Liver (tissue), 9 donors: Measurements from ENCODE around the gene RGS3. TPM values are rescaled to one million over a fixed set of nuclear protein-coding genes. Genes with fewer than 3 reads are reported as not detected.

Experiments used
- DNase-seq: peaks from one replicate; pipeline ENCODE4 v3.0.0-alpha.2; 2017; ENCODE audit warnings: low spot score
- H3K27ac ChIP-seq, 2 donors: one replicate each; pipeline ENCODE4 v1.7.0; 2013; ENCODE audit warnings: inconsistent platforms in 2 of 2, low read length in 2 of 2, control low read depth in 1 of 2, low read depth in 1 of 2, mild to moderate bottlenecking in 1 of 2
- H3K27me3 ChIP-seq, 4 donors: one replicate each; pipeline versions ENCODE4 v1.6.1 to v1.7.0; 2013; ENCODE audit warnings: low read length in 3 of 4, inconsistent platforms in 1 of 4, mild to moderate bottlenecking in 1 of 4, moderate library complexity in 1 of 4; ENCODE audit not compliant: control insufficient read depth in 4 of 4, insufficient read depth in 4 of 4
- H3K36me3 ChIP-seq, 4 donors: one replicate each; pipeline versions ENCODE4 v1.6.1 to v1.7.0; 2013; ENCODE audit warnings: low read length in 3 of 4, mild to moderate bottlenecking in 3 of 4, low read depth in 1 of 4, moderate library complexity in 1 of 4; ENCODE audit not compliant: control insufficient read depth in 4 of 4, insufficient read depth in 3 of 4
- H3K4me1 ChIP-seq, 4 donors: one replicate each; pipeline versions ENCODE4 v1.6.1 to v1.7.0; 2013; ENCODE audit warnings: low read length in 3 of 4, mild to moderate bottlenecking in 3 of 4, moderate library complexity in 1 of 4; ENCODE audit not compliant: control insufficient read depth in 4 of 4, insufficient read depth in 4 of 4
- H3K4me3 ChIP-seq, 3 donors: one replicate each; pipeline versions ENCODE4 v1.6.1 to v1.7.0; 2013; ENCODE audit warnings: low read length in 3 of 3, control low read depth in 1 of 3, low read depth in 1 of 3, mild to moderate bottlenecking in 1 of 3
- H3K9ac ChIP-seq, 2 donors: one replicate each; pipeline ENCODE4 v1.7.0; 2013; ENCODE audit warnings: low read length in 2 of 2, mild to moderate bottlenecking in 2 of 2, moderate library complexity in 2 of 2, control low read depth in 1 of 2, low read depth in 1 of 2
- H3K9me3 ChIP-seq, 4 donors: one replicate each; pipeline versions ENCODE4 v1.6.1 to v1.7.0; 2013; ENCODE audit warnings: low read length in 3 of 4; ENCODE audit not compliant: control insufficient read depth in 4 of 4
- ATF3 ChIP-seq: IDR thresholded peaks from 2 replicates; pipeline ENCODE4 v1.6.1; 2016; ENCODE audit warnings: antibody characterized with exemption
- CTCF ChIP-seq: fragments of 150-350 bp; IDR thresholded peaks from 2 replicates; pipeline ENCODE4 v1.5.1; 2017; ENCODE audit warnings: improper control_type of control experiment, low read depth, low read length; ENCODE audit not compliant: missing input control
- EGR1 ChIP-seq, 2 donors: IDR thresholded peaks; 2 replicates each; pipeline ENCODE4 v1.6.1; 2016 to 2018; ENCODE audit warnings: antibody characterized with exemption in 2 of 2, low read depth in 2 of 2
- FOXA1 ChIP-seq: IDR thresholded peaks from 2 replicates; pipeline ENCODE4 v1.6.1; 2016; ENCODE audit warnings: antibody characterized with exemption
- FOXA2 ChIP-seq: IDR thresholded peaks from 2 replicates; pipeline ENCODE4 v1.6.1; 2016; ENCODE audit warnings: antibody characterized with exemption
- GABPA ChIP-seq, 2 donors: IDR thresholded peaks in 1 of 2; conservative IDR thresholded peaks in 1 of 2; 2 replicates each; pipeline ENCODE4 v1.6.1; 2016; ENCODE audit warnings: antibody characterized with exemption in 2 of 2, mild to moderate bottlenecking in 1 of 2, moderate library complexity in 1 of 2
- HNF4A ChIP-seq, 2 donors: conservative IDR thresholded peaks; 2 replicates each; pipeline ENCODE4 v1.6.1; 2016; ENCODE audit warnings: antibody characterized with exemption in 2 of 2, mild to moderate bottlenecking in 2 of 2
- HNF4G ChIP-seq: IDR thresholded peaks from 2 replicates; pipeline ENCODE4 v1.6.1; 2016; ENCODE audit warnings: antibody characterized with exemption
- JUND ChIP-seq, 2 donors: IDR thresholded peaks; 2 replicates each; pipeline ENCODE4 v1.6.1; 2016; ENCODE audit warnings: antibody characterized with exemption in 2 of 2
- MAX ChIP-seq: IDR thresholded peaks from 2 replicates; pipeline ENCODE4 v1.6.1; 2016; ENCODE audit warnings: antibody characterized with exemption
- NR2F2 ChIP-seq: IDR thresholded peaks from 2 replicates; pipeline ENCODE4 v1.6.1; 2016; ENCODE audit warnings: antibody characterized with exemption
- RAD21 ChIP-seq, 2 donors: IDR thresholded peaks; 2 replicates each; pipeline ENCODE4 v1.6.1; 2016; ENCODE audit warnings: antibody characterized with exemption in 2 of 2, mild to moderate bottlenecking in 2 of 2
- REST ChIP-seq: IDR thresholded peaks from 2 replicates; pipeline ENCODE4 v1.6.1; 2016; ENCODE audit warnings: antibody characterized with exemption, mild to moderate bottlenecking
- RXRA ChIP-seq, 2 donors: IDR thresholded peaks; 2 replicates each; pipeline ENCODE4 v1.6.1; 2017 to 2018; ENCODE audit warnings: antibody characterized with exemption in 2 of 2, mild to moderate bottlenecking in 1 of 2
- SP1 ChIP-seq: IDR thresholded peaks from 2 replicates; pipeline ENCODE4 v1.6.1; 2018; ENCODE audit warnings: antibody characterized with exemption, mild to moderate bottlenecking
- TAF1 ChIP-seq: conservative IDR thresholded peaks from 2 replicates; pipeline ENCODE4 v1.6.1; 2016; ENCODE audit warnings: antibody characterized with exemption, mild to moderate bottlenecking
- YY1 ChIP-seq: IDR thresholded peaks from 2 replicates; pipeline ENCODE4 v1.6.1; 2016; ENCODE audit warnings: antibody characterized with exemption, mild to moderate bottlenecking
- ZBTB33 ChIP-seq: IDR thresholded peaks from 2 replicates; pipeline ENCODE4 v1.6.1; 2016; ENCODE audit warnings: antibody characterized with exemption
- WGBS: extraction: QIAGEN DNeasy Blood & Tissue Kit; methylation state at CpG from one replicate; pipeline ENCODE4 v1.1.7; 2013; 5-methylcytosine and 5-hydroxymethylcytosine counted together
- polyA plus RNA-seq, 2 donors: library from polyadenylated mRNA; stranded (reverse) in 1 of 2; unstranded in 1 of 2; fragments of 200-250 nt in 1 of 2; fragments of >200 nt in 1 of 2; fragmentation: Nextera tagmentation in 1 of 2; extraction: Ambion mirVana in 1 of 2; gene quantifications; one replicate each; pipeline versions ENCODE4 v1.2.1 to v1.2.3, GENCODE V29; 2013 to 2015
- total RNA-seq, 2 donors: library from RNA; depleted of rRNA; stranded (reverse); fragments of >200 nt; gene quantifications; one replicate each; pipeline ENCODE4 v1.2.3, GENCODE V29; 2014
- donor health status: healthy.
- donor health status: healthy.
- donor health status: healthy.
- donor health status: healthy.
- donor health status: healthy.

Gene RGS3
- total and polyA plus RNA-seq, 4 donors = 13.0 to 65.0 (median 28.3) TPM

GRCh38 chr9:113620377-113621161 is 157.0 kb downstream of the RGS3 start:
- DNase-seq = no peak
- no peak for TF ChIP-seq GABPA (IDR thresholded peaks at IDR 0.05 in 1 of 2, conservative IDR thresholded peaks at IDR 0.05 in 1 of 2)
- TF ChIP-seq SP1 = peak; percentile 71
- no peak for TF ChIP-seq TAF1
- TF ChIP-seq HNF4A (conservative IDR thresholded peaks at IDR 0.05) = peak; percentile 47 to 66
- TF ChIP-seq FOXA2 = no peak
- TF ChIP-seq NR2F2 = no peak
- no peak for TF ChIP-seq HNF4G
- TF ChIP-seq EGR1 (IDR thresholded peaks at IDR 0.05; ENCODE audit: low read depth in 2 of 2) = peak in 1 of 2 donors; percentile 87
- no peak for TF ChIP-seq CTCF
- TF ChIP-seq RXRA (IDR thresholded peaks at IDR 0.05) = peak; percentile 13 to 75
- peak; percentile 60 for TF ChIP-seq REST
- TF ChIP-seq MAX = peak; percentile 55
- no peak for TF ChIP-seq FOXA1
- peak; percentile 87 for TF ChIP-seq YY1
- peak; percentile 54 for TF ChIP-seq ZBTB33
- peak; percentile 27 to 47 for TF ChIP-seq RAD21 (IDR thresholded peaks at IDR 0.05)
- TF ChIP-seq ATF3 = peak; percentile 87
- peak; percentile 98 to 99 for TF ChIP-seq JUND (IDR thresholded peaks at IDR 0.05)
- peak overlapping the region; percentile 65 to 68 for H3K27ac ChIP-seq
- no peaks in the 10 kb centered on the region for H3K27me3 ChIP-seq
- peaks cover 14 to 30% (median 20%) of the 10 kb centered on the region in 4 donors for H3K4me1 ChIP-seq
- no peak overlapping the region for H3K4me3 ChIP-seq
- whole genome bisulfite sequencing = 59% methylated on average over 16 of the region's 16 CpGs
- H3K9ac ChIP-seq = peak overlapping the region in 1 of 2 donors; percentile 67
- H3K36me3 ChIP-seq = no peaks in the 10 kb centered on the region
- H3K9me3 ChIP-seq = no peaks in the 10 kb centered on the region
